ENCODE data around the gene CHST15.

Gene CHST15, protein sequence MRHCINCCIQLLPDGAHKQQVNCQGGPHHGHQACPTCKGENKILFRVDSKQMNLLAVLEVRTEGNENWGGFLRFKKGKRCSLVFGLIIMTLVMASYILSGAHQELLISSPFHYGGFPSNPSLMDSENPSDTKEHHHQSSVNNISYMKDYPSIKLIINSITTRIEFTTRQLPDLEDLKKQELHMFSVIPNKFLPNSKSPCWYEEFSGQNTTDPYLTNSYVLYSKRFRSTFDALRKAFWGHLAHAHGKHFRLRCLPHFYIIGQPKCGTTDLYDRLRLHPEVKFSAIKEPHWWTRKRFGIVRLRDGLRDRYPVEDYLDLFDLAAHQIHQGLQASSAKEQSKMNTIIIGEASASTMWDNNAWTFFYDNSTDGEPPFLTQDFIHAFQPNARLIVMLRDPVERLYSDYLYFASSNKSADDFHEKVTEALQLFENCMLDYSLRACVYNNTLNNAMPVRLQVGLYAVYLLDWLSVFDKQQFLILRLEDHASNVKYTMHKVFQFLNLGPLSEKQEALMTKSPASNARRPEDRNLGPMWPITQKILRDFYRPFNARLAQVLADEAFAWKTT

GRCh38 chr10:124092860-124093773 lies at the start of gene CHST15:
Gene CHST15 (minus strand): TSS chr10:124093598. CDS start chr10:124046212, 47,386 bp downstream.
- no peak for DNase-seq (ENCODE audit: low read depth)

DNA sequence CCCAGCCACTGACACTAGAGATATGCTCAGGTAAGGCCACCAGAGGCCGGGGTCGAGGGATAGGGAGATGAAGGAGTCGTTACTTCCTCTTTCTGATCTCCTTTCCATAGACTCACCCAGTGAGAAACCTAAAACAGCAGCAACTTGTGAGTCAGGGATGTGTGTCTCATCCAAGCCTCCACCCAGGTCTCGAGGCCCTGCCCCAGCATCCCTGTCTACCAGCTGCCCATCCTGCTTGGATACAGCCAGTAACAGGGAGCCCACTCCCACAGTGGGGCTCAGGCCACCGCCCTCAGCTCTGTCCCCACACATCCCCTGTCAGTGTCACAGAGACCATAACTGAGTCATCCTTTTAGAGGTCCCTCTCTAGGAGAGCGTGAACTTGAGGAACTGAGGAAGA lies 49.6 kb upstream of the CHST15 start:
- no peak for DNase-seq (ENCODE audit: low read depth)

- DNase-seq (ENCODE audit: low read depth) = no peak
Observed at GRCh38 chr10:124142006-124142739, 48.8 kb upstream of the CHST15 start.

- no peak for DNase-seq (ENCODE audit: low read depth)
Observed at GRCh38 chr10:124138883-124139348, 45.5 kb upstream of the CHST15 start.

DNA sequence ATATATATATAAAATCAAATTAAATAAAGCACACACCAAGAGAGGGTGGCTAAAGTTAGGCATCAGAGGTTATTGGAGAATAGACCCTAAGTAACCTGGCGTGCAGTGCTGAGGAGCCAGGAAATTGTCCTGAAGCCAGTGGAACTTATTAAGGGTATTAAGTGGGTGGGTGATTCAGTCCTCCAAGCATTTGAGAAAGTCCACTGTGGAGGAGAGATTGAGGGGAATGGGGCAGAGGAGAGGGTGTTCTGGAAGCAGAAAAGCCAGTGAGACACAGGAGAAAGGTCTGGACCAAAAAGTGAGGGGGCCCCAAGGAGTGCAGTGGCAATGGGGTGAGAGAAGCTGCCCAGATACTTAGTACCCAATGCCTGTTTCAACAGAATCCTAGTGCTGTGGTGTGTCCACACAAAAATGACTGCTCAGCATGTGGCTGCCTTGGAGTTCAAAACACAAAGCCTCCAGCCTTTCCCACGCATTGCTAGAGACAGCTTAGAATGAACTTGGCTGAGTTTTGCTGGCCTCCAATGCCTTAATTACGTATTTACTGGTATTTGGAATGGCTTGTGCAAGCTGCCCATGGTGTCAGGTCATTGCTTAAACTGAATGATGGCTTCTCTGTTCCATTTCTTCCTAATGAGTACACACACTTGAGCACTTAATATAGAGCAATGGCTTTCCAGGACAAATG lies 44.9 kb upstream of the CHST15 start:
- no peak for DNase-seq (ENCODE audit: low read depth)

GRCh38 chr10:124134251-124134893 lies 41.0 kb upstream of the CHST15 start:
- no peak for DNase-seq (ENCODE audit: low read depth)

DNA sequence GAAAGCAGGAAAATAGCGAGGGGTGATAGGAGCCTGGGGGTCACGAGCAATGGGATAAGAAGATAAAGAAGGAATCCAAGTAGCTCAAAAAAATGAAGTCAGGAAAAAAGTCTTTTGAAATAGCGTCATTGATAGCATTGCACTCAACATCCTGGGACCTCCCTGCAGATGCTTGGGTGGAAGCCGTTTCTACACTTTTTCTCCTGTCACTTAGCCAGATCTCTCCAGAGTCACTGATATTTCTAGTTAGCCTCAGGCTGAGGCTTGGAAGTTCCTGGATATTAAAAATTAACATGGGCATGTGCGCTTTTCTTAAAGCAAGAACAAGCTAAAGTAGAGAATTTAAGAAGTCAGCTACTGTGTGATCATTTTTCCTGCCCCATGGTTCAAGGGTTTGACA lies 39.5 kb upstream of the CHST15 start:
- DNase-seq (ENCODE audit: low read depth) = no peak

DNA sequence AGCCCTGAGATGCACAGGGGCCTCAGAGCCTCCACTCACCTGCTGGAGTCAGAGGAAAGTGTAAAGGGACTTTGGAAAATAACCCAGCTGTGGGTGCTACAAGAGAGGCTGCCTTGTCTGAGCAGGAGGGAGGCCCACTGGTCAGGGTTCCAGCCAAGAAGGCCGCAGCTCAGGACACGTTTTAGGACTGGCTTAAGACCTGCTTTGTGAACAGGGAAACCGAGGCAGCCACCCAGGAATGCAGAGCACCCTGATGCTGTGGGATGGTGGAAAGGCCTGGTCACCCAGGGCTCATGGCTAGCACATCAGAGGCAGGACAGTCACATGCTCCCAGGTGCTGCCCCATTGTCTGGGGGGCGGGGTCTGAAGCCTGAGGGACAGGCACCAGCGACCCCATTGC lies 38.9 kb upstream of the CHST15 start:
- DNase-seq (ENCODE audit: low read depth) = no peak

GRCh38 chr10:124131172-124131571 lies 37.8 kb upstream of the CHST15 start:
- no peak for DNase-seq (ENCODE audit: low read depth)

DNA sequence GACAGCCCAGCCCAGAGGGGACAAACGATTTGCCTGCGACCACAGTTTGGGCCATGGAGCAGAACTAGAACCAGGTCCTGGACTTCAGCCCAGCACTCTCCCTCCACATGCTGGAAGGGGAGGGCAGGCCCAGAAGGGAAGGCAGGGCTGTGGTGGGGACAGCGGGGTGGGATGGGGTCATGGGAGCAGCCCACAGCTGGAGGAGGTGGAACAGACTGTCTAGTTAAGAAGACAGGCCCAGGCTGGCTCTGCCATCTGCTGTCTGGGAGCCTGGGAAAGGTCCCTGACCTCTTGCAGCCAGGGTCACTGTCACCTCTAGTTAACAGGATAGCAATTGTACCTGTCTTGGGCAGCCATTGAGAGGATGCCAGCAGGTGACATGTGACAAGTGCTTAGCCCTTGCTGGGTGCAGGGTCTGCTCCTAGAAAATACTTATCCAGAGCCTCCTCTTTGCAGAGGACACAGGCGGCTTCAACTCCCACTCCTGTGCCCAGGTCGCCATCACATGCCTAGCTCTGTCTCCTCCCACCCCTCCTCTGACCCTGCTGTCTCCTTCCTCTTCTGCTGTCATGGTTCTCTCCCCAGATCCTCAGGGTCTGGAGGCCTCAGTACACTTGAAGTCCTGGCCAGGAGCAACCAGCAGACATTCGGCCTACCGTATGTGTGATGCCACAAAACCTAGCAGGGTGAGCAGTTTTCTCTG lies 37.0 kb upstream of the CHST15 start:
- DNase-seq (ENCODE audit: low read depth) = no peak

DNA sequence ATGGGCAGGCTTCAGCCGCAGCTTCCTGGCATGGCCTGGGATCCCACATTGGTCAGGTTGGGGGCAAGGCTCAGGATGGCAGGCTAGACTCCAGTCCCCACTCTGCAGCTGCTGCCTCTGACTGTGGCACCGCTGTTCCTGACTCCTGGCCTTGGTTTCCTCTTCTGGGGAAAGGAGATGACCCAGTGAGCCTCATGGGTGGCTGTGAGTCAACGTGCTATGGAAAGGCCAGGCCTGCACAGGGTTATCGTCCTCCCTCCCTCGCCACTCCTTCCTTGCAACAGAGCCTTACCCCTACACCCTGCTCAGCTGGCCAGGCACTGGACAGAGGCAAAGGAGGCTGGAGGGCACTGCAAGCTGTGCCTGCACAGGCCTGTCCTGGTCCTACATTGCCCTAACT lies 36.1 kb upstream of the CHST15 start:
- DNase-seq (ENCODE audit: low read depth) = no peak

- no peak for DNase-seq (ENCODE audit: low read depth)
Observed at GRCh38 chr10:124128811-124129145, 35.4 kb upstream of the CHST15 start.

- no peak for DNase-seq (ENCODE audit: low read depth)
Observed at GRCh38 chr10:124127965-124128810, 34.8 kb upstream of the CHST15 start.

DNA sequence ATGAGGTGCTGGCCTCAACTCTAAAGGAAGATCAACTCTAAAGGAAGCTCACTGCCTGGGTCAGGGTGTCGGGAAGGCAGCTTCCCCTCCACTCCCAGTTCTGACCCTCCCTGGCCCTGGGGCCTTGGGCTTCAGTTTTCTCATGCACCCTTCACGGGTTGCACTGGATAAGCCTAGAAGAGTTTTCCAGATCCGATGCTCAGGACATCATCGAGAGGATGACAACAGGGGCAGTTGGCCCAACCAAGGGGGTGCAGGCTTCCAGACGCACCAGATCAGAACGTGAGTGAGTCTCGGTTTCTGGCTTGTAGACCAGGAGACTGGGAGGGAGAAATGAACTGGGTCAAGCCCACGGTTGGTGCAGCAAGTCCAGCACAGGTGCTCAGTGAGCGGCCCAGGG lies 34.2 kb upstream of the CHST15 start:
- no peak for DNase-seq (ENCODE audit: low read depth)

GRCh38 chr10:124126983-124127385 lies 33.6 kb upstream of the CHST15 start:
- DNase-seq (ENCODE audit: low read depth) = no peak

GRCh38 chr10:124126145-124126982 lies 33.0 kb upstream of the CHST15 start:
- no peak for DNase-seq (ENCODE audit: low read depth)

DNA sequence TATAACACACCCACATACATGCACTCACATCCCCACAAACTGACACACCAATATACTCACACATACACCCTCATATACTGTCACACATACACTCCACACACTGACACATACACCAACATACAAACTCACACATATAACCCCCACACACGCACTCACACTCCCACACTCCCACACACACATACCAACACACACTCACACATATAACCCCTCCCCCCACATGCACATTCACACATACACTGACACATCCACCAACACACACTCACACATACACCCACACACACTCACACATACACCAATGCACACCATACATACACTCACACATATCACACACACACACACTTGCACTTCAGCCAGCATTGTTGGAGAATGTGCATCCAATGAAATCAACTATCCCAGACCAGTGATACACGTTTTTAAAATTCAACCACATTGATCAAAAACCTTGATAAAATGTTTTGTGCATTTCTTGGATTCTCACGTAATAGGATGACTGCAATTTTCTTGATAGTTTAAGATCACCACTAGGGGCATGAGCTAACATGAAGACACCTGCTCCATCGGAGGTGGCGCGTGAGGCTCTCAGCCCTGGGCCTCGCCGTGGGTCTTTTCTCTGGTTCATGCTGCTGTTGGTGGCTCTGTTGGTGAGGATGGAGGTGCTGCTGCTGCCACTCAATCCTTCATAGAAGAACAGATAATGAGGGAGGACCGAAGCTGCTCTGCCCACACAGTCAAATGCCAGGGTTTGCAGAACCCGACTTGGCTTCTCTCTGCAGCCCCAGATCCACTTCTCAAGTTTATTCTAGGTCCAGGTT lies 32.1 kb upstream of the CHST15 start:
- no peak for DNase-seq (ENCODE audit: low read depth)

- no peak for DNase-seq (ENCODE audit: low read depth)
Observed at GRCh38 chr10:124124769-124125161, 31.4 kb upstream of the CHST15 start.
